Measurements from ENCODE around the gene PCDH9. TPM values are rescaled to one million over a fixed set of nuclear protein-coding genes. Genes with fewer than 3 reads are reported as not detected.

PCDH9 gene
- total and polyA plus RNA-seq, 2 experiments from 2014 or later: 0.31 to 0.52 TPM

DNA sequence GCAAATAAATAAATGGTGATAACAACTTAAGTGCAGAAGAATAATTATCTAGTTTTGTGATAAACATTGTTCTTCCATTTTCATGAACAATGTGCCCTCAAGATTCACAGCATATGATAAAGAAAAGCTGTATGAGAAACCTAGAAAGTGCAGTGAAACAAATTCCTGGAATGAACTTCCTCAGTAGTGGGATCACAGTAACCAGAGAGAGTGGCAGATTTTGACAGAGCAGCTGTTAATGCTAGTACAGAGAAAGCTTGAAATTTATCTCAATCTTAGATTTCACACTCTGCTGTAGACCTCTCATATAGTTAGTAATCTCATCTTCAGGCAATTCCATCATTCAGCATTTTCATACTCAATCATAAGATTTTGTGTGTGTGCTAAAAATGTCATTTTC, 664.9 kb downstream of the PCDH9 start:
- H3K27me3 Mint-ChIP-seq (ENCODE audit: insufficient read depth, low read depth, poor library complexity): no peaks in the 10 kb centered on the region
- Histone ChIP-seq H3F3A (replicated peaks; ENCODE audit: low read depth) (no peaks in the 10 kb centered on the region), H3K9me2 (ENCODE audit: insufficient read depth) (no peaks in the 10 kb centered on the region), H2AFZ (no peak overlapping the region), H3K27ac (ENCODE audit: low read depth) (no peak overlapping the region), H3K4me1 (ENCODE audit: insufficient read depth) (peaks cover 8% of the 10 kb centered on the region), H3K4me2 (no peak overlapping the region), H3K4me3 (no peak overlapping the region), H3K36me3 (ENCODE audit: insufficient read depth) (no peaks in the 10 kb centered on the region), H3K27me3 (ENCODE audit: insufficient read depth) (no peaks in the 10 kb centered on the region), H4K20me1 (replicated peaks; ENCODE audit: insufficient read depth) (no peaks in the 10 kb centered on the region), H3K79me2 (replicated peaks; ENCODE audit: insufficient read depth) (no peaks in the 10 kb centered on the region)
- no peak overlapping the region for H3K27ac Mint-ChIP-seq
- no peak for ATAC-seq
- TF ChIP-seq JUNB (IDR thresholded peaks at IDR 0.05; ENCODE audit: unreplicated experiment) (no peak), ZNF114 (CRISPR knock-in tag; IDR thresholded peaks at IDR 0.05) (no peak), CREB1 (CRISPR knock-in tag; IDR thresholded peaks at IDR 0.05; ENCODE audit: low read depth) (no peak), NANOG (IDR thresholded peaks at IDR 0.05; ENCODE audit: borderline replicate concordance) (no peak), REST (IDR thresholded peaks at IDR 0.05; ENCODE audit: unreplicated experiment) (no peak), POLR2AphosphoS5 (IDR thresholded peaks at IDR 0.05; ENCODE audit: low read depth) (no peak), CTCF (conservative IDR thresholded peaks at IDR 0.05; ENCODE audit: low read depth in 2 of 2) (no peak), EZH2 (IDR thresholded peaks at IDR 0.05; ENCODE audit: low read depth, unreplicated experiment) (no peak), ZNF462 (CRISPR knock-in tag; IDR thresholded peaks at IDR 0.05) (no peak), EZH2phosphoT487 (IDR thresholded peaks at IDR 0.05; ENCODE audit: unreplicated experiment) (no peak), STAT1 (IDR thresholded peaks at IDR 0.05; ENCODE audit: unreplicated experiment) (no peak), ZNF331 (CRISPR knock-in tag; IDR thresholded peaks at IDR 0.05; ENCODE audit: low read depth) (no peak)
- TF ChIP-seq, protein P1, sequence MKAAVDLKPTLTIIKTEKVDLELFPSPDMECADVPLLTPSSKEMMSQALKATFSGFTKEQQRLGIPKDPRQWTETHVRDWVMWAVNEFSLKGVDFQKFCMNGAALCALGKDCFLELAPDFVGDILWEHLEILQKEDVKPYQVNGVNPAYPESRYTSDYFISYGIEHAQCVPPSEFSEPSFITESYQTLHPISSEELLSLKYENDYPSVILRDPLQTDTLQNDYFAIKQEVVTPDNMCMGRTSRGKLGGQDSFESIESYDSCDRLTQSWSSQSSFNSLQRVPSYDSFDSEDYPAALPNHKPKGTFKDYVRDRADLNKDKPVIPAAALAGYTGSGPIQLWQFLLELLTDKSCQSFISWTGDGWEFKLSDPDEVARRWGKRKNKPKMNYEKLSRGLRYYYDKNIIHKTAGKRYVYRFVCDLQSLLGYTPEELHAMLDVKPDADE (IDR thresholded peaks at IDR 0.05): no peak
- peaks cover 9% of the 10 kb centered on the region; the same call in 2 of the 3 replicates for H3K9me3 Mint-ChIP-seq
- H3K4me1 Mint-ChIP-seq: peaks cover 12% of the 10 kb centered on the region
- H3K36me3 Mint-ChIP-seq (ENCODE audit: low read depth): peaks cover 13% of the 10 kb centered on the region
- no peak overlapping the region for H3K4me3 Mint-ChIP-seq
- DNase-seq (ENCODE audit: low spot score): no peak

All from GM23338 (cell line).